K562 (cell line): ENCODE measurements around the gene RSPH9. TPM values are rescaled to one million over a fixed set of nuclear protein-coding genes. Genes with fewer than 3 reads are reported as not detected.
A peak's percentile ranks its signal among the peaks of the same experiment; 100 is the strongest.

ENCODE experiments used
- ADNP ChIP-seq: fragments of 200-800 bp; sonication (Bioruptor generic); IDR thresholded peaks from 2 replicates; pipeline ENCODE4 v1.6.1; 2016; ENCODE audit warnings: missing genetic modification characterization, missing compliant biosample characterization
- AFF1 ChIP-seq, 2 experiments: fragments of 450-650 bp; IDR thresholded peaks; 2 replicates each; pipeline ENCODE4 v1.6.1; 2018; ENCODE audit warnings: mild to moderate bottlenecking in 2 of 2, low read depth in 1 of 2; ENCODE audit not compliant: partially characterized antibody in 2 of 2
- ARHGAP35 ChIP-seq: fragments of 450-650 bp; IDR thresholded peaks from 2 replicates; pipeline ENCODE4 v1.6.1; 2018; ENCODE audit not compliant: partially characterized antibody
- CEBPB ChIP-seq: fragments of 450-650 bp; IDR thresholded peaks from 2 replicates; pipeline ENCODE4 v1.6.1; 2016; ENCODE audit warnings: missing genetic modification characterization, missing compliant biosample characterization
- CXXC5 ChIP-seq: fragments of 250-450 bp; sonication (Bioruptor Pico); IDR thresholded peaks from 2 replicates; pipeline ENCODE4 v1.8.0; 2022; ENCODE audit warnings: inconsistent platforms, mild to moderate bottlenecking, moderate library complexity
- DMBX1 ChIP-seq: fragments of 250-450 bp; sonication (Bioruptor Pico); IDR thresholded peaks from 2 replicates; pipeline ENCODE4 v1.8.0; 2022; ENCODE audit warnings: inconsistent platforms, mild to moderate bottlenecking, moderate library complexity, borderline replicate concordance
- ETV1 ChIP-seq: fragments of 450-650 bp; conservative IDR thresholded peaks from 2 replicates; pipeline ENCODE4 v1.6.1; 2016; ENCODE audit warnings: missing genetic modification characterization, control low read depth, low read depth, missing compliant biosample characterization
- IFI16 ChIP-seq: fragments of 250-450 bp; sonication (Bioruptor Pico); IDR thresholded peaks from 2 replicates; pipeline ENCODE4 v2.1.2; 2022; ENCODE audit warnings: mild to moderate bottlenecking, inconsistent platforms
- MCM7 ChIP-seq, 2 experiments: fragments of 450-650 bp; IDR thresholded peaks; 2 replicates each; pipeline ENCODE4 v1.6.1; 2016 to 2018
- NFXL1 ChIP-seq: fragments of 450-650 bp; formaldehyde crosslinking; IDR thresholded peaks from 2 replicates; pipeline ENCODE4 v1.4.0; 2021; ENCODE audit warnings: mild to moderate bottlenecking
- POLR3G ChIP-seq: IDR thresholded peaks from 2 replicates; pipeline ENCODE4 v1.6.1; 2011; ENCODE audit not compliant: insufficient read length, insufficient replicate concordance; ENCODE audit errors: extremely low read depth
- RAD51 ChIP-seq: fragments of 450-650 bp; IDR thresholded peaks from 2 replicates; pipeline ENCODE4 v1.7.1; 2016; ENCODE audit warnings: low read depth, mild to moderate bottlenecking, borderline replicate concordance
- TEAD1 ChIP-seq, 2 experiments: fragments of 450-650 bp in 1 of 2; sonication (generic) in 1 of 2; formaldehyde crosslinking; IDR thresholded peaks; 2 replicates each; pipeline versions ENCODE4 v1.4.0 to v1.8.0; 2020 to 2022; ENCODE audit warnings: mild to moderate bottlenecking in 2 of 2, missing genetic modification reagents in 1 of 2
- TGIF2 ChIP-seq: sonication (generic); formaldehyde crosslinking; IDR thresholded peaks from 2 replicates; pipeline ENCODE4 v1.8.1; 2022; ENCODE audit warnings: mild to moderate bottlenecking, missing genetic modification reagents, moderate library complexity
- TSC22D4 ChIP-seq: fragments of 450-650 bp; IDR thresholded peaks from 2 replicates; pipeline ENCODE4 v1.6.1; 2016; ENCODE audit warnings: missing genetic modification characterization, missing biosample characterization, control low read depth
- ZNF212 ChIP-seq: fragments of 450-650 bp; formaldehyde crosslinking; IDR thresholded peaks from 2 replicates; pipeline ENCODE4 v1.4.0; 2020; ENCODE audit warnings: mild to moderate bottlenecking
- ZNF699 ChIP-seq: fragments of 250-450 bp; sonication (Bioruptor Pico); IDR thresholded peaks from 2 replicates; pipeline ENCODE4 v1.8.0; 2021; ENCODE audit warnings: mild to moderate bottlenecking, moderate library complexity; ENCODE audit not compliant: insufficient replicate concordance
- ZNF75A ChIP-seq: fragments of 450-650 bp; formaldehyde crosslinking; IDR thresholded peaks from 2 replicates; pipeline ENCODE4 v1.4.0; 2020; ENCODE audit warnings: mild to moderate bottlenecking
- polyA plus RNA-seq, 8 experiments: library from polyadenylated mRNA; depleted of rRNA in 4 of 8; stranded (reverse) in 5 of 8; unstranded in 3 of 8; fragments of >200 nt; fragmentation: Nextera tagmentation in 2 of 8; fragmentation: Illumina TruSeq in 1 of 8; extraction: Ambion mirVana in 2 of 8; extraction: Trizol in 1 of 8; gene quantifications; 2 replicates each; pipeline versions ENCODE4 v1.2.1 to v1.2.3, GENCODE V29; 2011 to 2014; ENCODE audit warnings: inconsistent platforms in 1 of 8, missing spikeins in 1 of 8
- total RNA-seq, 7 experiments: library from RNA; depleted of rRNA in 6 of 7; stranded (reverse); fragments of >200 nt in 6 of 7; fragmentation: Illumina TruSeq in 2 of 7; extraction: Trizol in 2 of 7; gene quantifications; 2 replicates each; pipeline versions ENCODE4 v1.2.1 to v1.2.3, GENCODE V29; 2011 to 2021; ENCODE audit warnings: low replicate concordance in 1 of 7
- TF ChIP-seq, protein P1 (sequence below): fragments of 450-650 bp; formaldehyde crosslinking; IDR thresholded peaks from 2 replicates; pipeline ENCODE4 v1.4.0; 2020; ENCODE audit warnings: mild to moderate bottlenecking, moderate library complexity
- TF ChIP-seq, protein P2 (sequence below), 2 experiments: fragments of 450-650 bp in 1 of 2; sonication (generic) in 1 of 2; formaldehyde crosslinking; conservative IDR thresholded peaks; 2 replicates each; pipeline versions ENCODE4 v1.4.0 to v1.8.1; 2020 to 2022; ENCODE audit warnings: mild to moderate bottlenecking in 1 of 2, missing genetic modification reagents in 1 of 2

The RSPH9 gene
- total and polyA plus RNA-seq, 9 of the 15 experiments (the other 6 are each of a cell fraction or from before 2014, with no cell fraction given), result 0.05 to 0.60 (median 0.39) TPM; not detected in 6

DNA sequence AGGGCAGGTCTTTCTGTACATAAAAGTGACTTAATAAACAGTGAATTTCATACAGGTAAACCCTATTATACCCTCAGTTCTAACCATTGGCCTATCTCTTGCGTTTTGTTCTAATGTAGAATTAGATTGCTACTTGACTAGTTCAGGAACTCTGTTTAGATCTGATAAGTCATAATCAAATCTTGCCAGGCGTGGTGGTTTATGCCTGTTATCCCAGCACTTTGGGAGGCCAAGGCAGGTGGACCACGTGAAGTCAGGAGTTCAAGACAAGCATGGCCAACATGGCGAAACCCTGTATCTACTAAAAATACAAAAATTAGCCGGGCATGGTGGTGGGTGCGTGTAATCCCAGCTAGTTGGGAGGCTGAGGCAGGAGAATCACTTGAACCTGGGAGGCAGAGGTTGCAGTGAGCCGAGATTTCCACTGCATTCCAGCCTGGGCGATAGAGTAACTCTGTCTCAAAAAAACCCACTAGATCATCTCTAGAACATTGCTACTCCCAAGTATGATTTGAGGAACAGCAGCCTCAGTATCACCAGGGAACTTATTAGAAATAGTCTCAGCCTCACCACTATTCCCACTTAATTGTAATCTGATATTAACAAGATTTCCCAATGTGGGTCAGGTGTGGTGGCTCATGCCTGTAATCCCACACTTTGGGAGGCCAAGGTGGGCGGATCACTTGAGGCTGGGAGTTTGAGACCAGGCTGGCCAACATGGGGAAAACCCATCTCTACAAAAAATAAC lies 27.9 kb upstream of the RSPH9 start (continued):
- TF ChIP-seq ZNF699 (CRISPR knock-in tag), result no peak
- TF ChIP-seq CXXC5 (CRISPR knock-in tag), result no peak
- no peak for TF ChIP-seq NFXL1
- TF ChIP-seq DMBX1 (CRISPR knock-in tag), result no peak
- TF ChIP-seq ZNF75A (CRISPR knock-in tag), result peak; percentile 36; the same call in 1 of the 2 replicates
- no peak for TF ChIP-seq ARHGAP35
- no peak for TF ChIP-seq MCM7 (IDR thresholded peaks at IDR 0.05)
- no peak for TF ChIP-seq AFF1 (IDR thresholded peaks at IDR 0.05; ENCODE audit: low read depth in 1 of 2, partially characterized antibody in 2 of 2)
- no peak for TF ChIP-seq TSC22D4 (tag)
- no peak for TF ChIP-seq IFI16 (CRISPR knock-in tag)
- TF ChIP-seq, protein P1, sequence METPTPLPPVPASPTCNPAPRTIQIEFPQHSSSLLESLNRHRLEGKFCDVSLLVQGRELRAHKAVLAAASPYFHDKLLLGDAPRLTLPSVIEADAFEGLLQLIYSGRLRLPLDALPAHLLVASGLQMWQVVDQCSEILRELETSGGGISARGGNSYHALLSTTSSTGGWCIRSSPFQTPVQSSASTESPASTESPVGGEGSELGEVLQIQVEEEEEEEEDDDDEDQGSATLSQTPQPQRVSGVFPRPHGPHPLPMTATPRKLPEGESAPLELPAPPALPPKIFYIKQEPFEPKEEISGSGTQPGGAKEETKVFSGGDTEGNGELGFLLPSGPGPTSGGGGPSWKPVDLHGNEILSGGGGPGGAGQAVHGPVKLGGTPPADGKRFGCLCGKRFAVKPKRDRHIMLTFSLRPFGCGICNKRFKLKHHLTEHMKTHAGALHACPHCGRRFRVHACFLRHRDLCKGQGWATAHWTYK (CRISPR knock-in tag), result no peak
- no peak for TF ChIP-seq POLR3G
- no peak; the same call in 1 of the 2 replicates for TF ChIP-seq ADNP (tag)
- no peak for TF ChIP-seq ETV1 (tag)
- peak; percentile 29 to 32; a peak in 3 of 4 replicates for TF ChIP-seq TEAD1 (CRISPR knock-in tag; IDR thresholded peaks at IDR 0.05)
- TF ChIP-seq TGIF2 (CRISPR knock-in tag), result no peak
- TF ChIP-seq RAD51, result no peak
- TF ChIP-seq, protein P2, sequence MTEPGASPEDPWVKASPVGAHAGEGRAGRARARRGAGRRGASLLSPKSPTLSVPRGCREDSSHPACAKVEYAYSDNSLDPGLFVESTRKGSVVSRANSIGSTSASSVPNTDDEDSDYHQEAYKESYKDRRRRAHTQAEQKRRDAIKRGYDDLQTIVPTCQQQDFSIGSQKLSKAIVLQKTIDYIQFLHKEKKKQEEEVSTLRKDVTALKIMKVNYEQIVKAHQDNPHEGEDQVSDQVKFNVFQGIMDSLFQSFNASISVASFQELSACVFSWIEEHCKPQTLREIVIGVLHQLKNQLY (CRISPR knock-in tag; conservative IDR thresholded peaks at IDR 0.05), result no peak
- no peak for TF ChIP-seq CEBPB (tag)
- TF ChIP-seq ZNF212 (CRISPR knock-in tag), result no peak
